Measurements from ENCODE around the gene PTPRA. TPM values are rescaled to one million over a fixed set of nuclear protein-coding genes. Genes with fewer than 3 reads are reported as not detected.

Gene PTPRA
- total and polyA plus RNA-seq, 9 of the 15 experiments (the other 6 are each of a cell fraction or from before 2014, with no cell fraction given) = 3.4 to 80.5 (median 28.0) TPM

DNA sequence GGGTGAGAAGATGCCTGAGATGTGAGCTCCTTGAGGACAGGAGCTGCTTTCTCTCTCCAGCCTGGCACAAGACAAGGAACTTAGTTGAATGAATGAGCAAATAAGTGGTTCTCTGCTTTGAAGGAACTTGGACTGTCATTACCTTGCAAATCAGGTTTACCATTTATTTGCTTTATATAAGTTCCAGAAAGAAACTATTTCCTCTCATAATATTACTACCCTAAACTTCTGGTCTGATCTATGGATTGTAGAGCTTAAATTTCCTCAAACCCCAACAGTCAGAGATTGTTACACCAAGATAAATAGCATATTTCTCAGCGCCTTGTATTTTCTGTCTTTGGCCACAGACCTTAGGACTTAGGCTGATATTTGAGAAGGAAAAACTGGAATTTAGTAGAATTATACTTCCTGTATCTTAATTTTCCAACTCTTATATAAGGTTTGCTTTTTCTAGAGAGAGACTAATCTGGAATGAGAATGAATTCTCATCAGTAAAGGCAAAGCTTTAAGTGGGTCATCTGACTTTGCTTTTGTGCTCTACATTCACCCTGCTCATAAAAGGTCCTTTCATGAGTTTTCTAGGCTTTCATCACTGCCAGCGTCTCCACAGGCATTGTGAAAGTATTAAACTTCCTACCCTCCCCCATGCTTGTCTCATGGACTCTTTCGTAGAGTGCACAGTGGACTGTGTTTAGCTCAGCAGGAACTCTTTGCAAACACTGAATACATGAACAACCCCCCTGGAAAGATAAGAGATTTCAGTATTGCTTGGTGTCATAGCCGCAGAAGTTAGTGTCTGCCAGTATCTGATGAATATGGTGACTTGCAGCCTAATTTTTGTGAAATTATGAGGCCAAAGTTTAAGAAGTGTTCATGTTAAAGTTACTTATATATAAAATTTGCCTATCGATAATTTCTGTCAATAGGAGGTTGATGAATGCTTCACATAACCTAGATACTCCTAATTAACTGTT, 74.0 kb downstream of the PTPRA start (continued):
- TF ChIP-seq NELFE (IDR thresholded peaks at IDR 0.05; ENCODE audit: insufficient read depth, insufficient read length) = no peak
- TF ChIP-seq KAT8 (IDR thresholded peaks at IDR 0.05; ENCODE audit: low read depth) = no peak
- TF ChIP-seq FOXM1 (IDR thresholded peaks at IDR 0.05; ENCODE audit: low read depth) = no peak
- TF ChIP-seq FOXM1 (CRISPR knock-in tag; IDR thresholded peaks at IDR 0.05; ENCODE audit: low read depth) = no peak
- TF ChIP-seq ADNP (tag; IDR thresholded peaks at IDR 0.05) = no peak
- TF ChIP-seq XRCC3 (IDR thresholded peaks at IDR 0.05) = no peak
- no peak for TF ChIP-seq HMG20A (CRISPR knock-in tag; conservative IDR thresholded peaks at IDR 0.05)
- no peak for TF ChIP-seq ZFX (CRISPR knock-in tag; IDR thresholded peaks at IDR 0.05)
- no peak for TF ChIP-seq PHB2 (IDR thresholded peaks at IDR 0.05; ENCODE audit: low read depth)
- no peak for TF ChIP-seq NFIC (IDR thresholded peaks at IDR 0.05)
- no peak for TF ChIP-seq SMARCC2 (IDR thresholded peaks at IDR 0.05; ENCODE audit: low read depth)
- TF ChIP-seq ZNF644 (tag; IDR thresholded peaks at IDR 0.05; ENCODE audit: low read depth) = no peak
- TF ChIP-seq ZZZ3 (IDR thresholded peaks at IDR 0.05) = no peak
- TF ChIP-seq STAT5B (CRISPR knock-in tag; IDR thresholded peaks at IDR 0.05) = no peak
- TF ChIP-seq PPARD (CRISPR knock-in tag; IDR thresholded peaks at IDR 0.05) = no peak
- TF ChIP-seq ARID2 (IDR thresholded peaks at IDR 0.05) = no peak
- TF ChIP-seq MIER1 (IDR thresholded peaks at IDR 0.05; ENCODE audit: low read depth) = no peak
- peak; percentile 33; the same call in 1 of the 2 replicates for TF ChIP-seq CTBP1 (IDR thresholded peaks at IDR 0.05; ENCODE audit: borderline replicate concordance)
- no peak for TF ChIP-seq BHLHE40 (IDR thresholded peaks at IDR 0.05; ENCODE audit: low read length)
- peak; percentile 80 for TF ChIP-seq SOX6 (IDR thresholded peaks at IDR 0.05)
- TF ChIP-seq ZNF23 (CRISPR knock-in tag; IDR thresholded peaks at IDR 0.05) = no peak
- TF ChIP-seq, protein P1, sequence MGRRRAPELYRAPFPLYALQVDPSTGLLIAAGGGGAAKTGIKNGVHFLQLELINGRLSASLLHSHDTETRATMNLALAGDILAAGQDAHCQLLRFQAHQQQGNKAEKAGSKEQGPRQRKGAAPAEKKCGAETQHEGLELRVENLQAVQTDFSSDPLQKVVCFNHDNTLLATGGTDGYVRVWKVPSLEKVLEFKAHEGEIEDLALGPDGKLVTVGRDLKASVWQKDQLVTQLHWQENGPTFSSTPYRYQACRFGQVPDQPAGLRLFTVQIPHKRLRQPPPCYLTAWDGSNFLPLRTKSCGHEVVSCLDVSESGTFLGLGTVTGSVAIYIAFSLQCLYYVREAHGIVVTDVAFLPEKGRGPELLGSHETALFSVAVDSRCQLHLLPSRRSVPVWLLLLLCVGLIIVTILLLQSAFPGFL (CRISPR knock-in tag; IDR thresholded peaks at IDR 0.05) = no peak
- no peak for TF ChIP-seq MEF2A (IDR thresholded peaks at IDR 0.05; ENCODE audit: control insufficient read depth, low read depth, low read length)
- TF ChIP-seq ZNF436 (CRISPR knock-in tag; IDR thresholded peaks at IDR 0.05) = no peak
- TF ChIP-seq POU5F1 (IDR thresholded peaks at IDR 0.05; ENCODE audit: borderline replicate concordance, low read depth, low read length, partially characterized antibody) = no peak
- TF ChIP-seq, protein P2, sequence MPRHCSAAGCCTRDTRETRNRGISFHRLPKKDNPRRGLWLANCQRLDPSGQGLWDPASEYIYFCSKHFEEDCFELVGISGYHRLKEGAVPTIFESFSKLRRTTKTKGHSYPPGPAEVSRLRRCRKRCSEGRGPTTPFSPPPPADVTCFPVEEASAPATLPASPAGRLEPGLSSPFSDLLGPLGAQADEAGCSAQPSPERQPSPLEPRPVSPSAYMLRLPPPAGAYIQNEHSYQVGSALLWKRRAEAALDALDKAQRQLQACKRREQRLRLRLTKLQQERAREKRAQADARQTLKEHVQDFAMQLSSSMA (CRISPR knock-in tag; IDR thresholded peaks at IDR 0.05) = no peak
- TF ChIP-seq ZNF77 (CRISPR knock-in tag; IDR thresholded peaks at IDR 0.05) = no peak
- no peak for TF ChIP-seq XRCC4 (IDR thresholded peaks at IDR 0.05; ENCODE audit: extremely low read depth, insufficient read depth, insufficient read length)
- TF ChIP-seq RBM25 (IDR thresholded peaks at IDR 0.05; ENCODE audit: low read depth, low read length, severe bottlenecking) = no peak
- 0 out of 2 replicates have a peak, but pooled peaks have one; percentile 39 for TF ChIP-seq GABPA (tag; conservative IDR thresholded peaks at IDR 0.05; ENCODE audit: low read depth)

All from K562 (cell line).